Spleen (tissue), 7 donors: ENCODE data around the gene VEGFC.

Experiments
- POLR2A ChIP-seq, 3 donors: fragments of 450-650 bp; IDR thresholded peaks; one replicate each; pipeline ENCODE4 v1.5.1; 2017; ENCODE audit warnings: antibody characterized with exemption in 3 of 3, mild to moderate bottlenecking in 1 of 3
- TF ChIP-seq, protein P1 (sequence below), 11 experiments: fragments of 200-600 bp in 7 of 11; fragments of 450-650 bp in 4 of 11; sonication (generic) in 4 of 11; IDR thresholded peaks in 8 of 11; conservative IDR thresholded peaks in 3 of 11; 1 replicate in 7 of 11; 2 replicates in 4 of 11; pipeline versions ENCODE4 v1.4.0 to v1.8.0; 2016 to 2021; ENCODE audit warnings: antibody characterized with exemption in 11 of 11, inconsistent platforms in 4 of 11, mild to moderate bottlenecking in 1 of 11
- donor health status: DM: no; HTN: no; CAD: no; lungs with moderate emphysema.
- donor health status: DM: no; HTN: no; CAD: no.
- donor health status: DM: no; HTN: no; CAD: no.

DNA sequence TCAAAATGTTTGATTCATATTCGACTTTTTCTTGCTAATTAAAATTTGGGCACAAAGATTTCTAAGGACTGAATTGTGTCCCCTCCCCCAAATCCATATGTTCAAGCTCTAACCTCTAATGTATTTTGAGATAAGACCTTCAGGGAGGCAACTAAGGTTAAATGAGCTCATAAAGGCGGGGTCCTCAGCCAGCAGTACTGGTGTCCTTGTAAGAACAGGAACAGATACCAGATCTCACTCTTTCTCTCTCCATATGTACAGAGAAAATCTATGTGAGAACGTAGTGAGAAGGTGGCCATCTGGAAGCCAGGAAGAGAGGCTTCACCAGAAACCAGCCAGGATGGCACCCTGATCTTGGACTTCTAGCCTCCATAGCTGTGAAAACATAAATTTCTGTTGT lies 116.9 kb downstream of the VEGFC start:
- TF ChIP-seq, protein P1, sequence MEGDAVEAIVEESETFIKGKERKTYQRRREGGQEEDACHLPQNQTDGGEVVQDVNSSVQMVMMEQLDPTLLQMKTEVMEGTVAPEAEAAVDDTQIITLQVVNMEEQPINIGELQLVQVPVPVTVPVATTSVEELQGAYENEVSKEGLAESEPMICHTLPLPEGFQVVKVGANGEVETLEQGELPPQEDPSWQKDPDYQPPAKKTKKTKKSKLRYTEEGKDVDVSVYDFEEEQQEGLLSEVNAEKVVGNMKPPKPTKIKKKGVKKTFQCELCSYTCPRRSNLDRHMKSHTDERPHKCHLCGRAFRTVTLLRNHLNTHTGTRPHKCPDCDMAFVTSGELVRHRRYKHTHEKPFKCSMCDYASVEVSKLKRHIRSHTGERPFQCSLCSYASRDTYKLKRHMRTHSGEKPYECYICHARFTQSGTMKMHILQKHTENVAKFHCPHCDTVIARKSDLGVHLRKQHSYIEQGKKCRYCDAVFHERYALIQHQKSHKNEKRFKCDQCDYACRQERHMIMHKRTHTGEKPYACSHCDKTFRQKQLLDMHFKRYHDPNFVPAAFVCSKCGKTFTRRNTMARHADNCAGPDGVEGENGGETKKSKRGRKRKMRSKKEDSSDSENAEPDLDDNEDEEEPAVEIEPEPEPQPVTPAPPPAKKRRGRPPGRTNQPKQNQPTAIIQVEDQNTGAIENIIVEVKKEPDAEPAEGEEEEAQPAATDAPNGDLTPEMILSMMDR (IDR thresholded peaks at IDR 0.05 in 8 of 11, conservative IDR thresholded peaks at IDR 0.05 in 3 of 11): no peak
- TF ChIP-seq POLR2A (IDR thresholded peaks at IDR 0.05): no peak
